GM19452 (cell line): ENCODE measurements around the gene OTUD1.

Experiments used
- ATAC-seq: cut with Tn5 transposase; IDR thresholded peaks from one replicate; pipeline ENCODE4 v1.9.1; 2021; ENCODE audit not compliant: unreplicated experiment

OTUD1 gene

DNA sequence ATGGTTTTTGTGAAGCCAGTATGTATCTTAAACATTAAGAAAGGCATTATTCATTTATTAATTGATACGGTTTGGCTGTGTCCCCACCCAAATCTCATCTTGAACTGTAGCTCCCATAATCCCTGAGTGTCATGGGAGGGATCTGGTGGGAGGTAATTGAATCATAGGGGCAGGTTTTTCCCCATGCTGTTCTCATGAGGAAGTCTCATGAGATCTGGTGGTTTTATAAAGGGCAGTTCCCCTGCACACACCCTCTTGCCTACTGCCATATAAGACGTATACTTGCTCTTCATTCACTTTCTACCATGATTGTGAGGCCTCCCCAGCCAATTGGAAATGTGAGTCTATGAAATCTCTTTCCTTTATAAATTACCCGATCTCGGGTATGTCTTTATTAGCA is 28.1 kb downstream of the OTUD1 start:
- no peak for ATAC-seq

DNA sequence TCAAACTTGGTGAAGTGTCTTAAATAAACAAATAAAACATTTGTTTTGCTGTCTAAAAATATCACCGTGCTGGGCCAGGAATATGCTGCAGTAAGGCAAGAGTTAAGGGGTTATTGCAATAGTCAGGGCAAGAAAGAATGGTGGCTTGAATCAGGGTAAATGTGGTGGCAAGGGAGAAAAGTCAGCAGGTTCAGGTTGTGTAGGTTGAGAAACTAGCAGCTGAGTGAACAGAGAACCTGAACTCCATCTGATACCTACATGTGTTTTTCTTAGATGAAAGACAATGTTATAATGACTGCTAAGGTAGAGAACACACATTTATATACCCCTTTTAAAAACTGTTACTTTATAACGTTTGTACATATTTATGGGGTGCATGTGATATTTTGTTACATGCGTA is 28.7 kb downstream of the OTUD1 start:
- ATAC-seq: no peak

GRCh38 chr10:23469596-23470237 is 30.8 kb downstream of the OTUD1 start:
- ATAC-seq: no peak

DNA sequence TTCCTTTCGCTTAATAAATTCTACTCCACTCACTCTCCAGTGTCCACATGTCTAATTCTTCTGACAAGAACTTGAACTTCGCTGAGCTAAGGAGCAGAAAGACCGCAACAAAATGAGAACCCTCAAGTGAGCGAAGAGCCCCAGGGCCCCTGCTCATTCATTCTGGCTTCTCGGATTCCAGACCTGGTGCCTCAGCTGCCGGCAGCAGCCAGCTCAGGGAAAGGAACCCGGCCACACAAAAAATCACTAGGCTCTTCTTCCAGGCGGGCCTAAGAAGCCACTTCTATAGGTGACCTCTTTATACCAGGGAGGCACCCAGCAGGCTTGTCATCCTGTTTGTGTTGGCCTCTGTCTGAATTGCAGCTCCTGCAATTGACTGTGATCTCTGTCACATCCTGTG is 33.3 kb downstream of the OTUD1 start:
- ATAC-seq: no peak

DNA sequence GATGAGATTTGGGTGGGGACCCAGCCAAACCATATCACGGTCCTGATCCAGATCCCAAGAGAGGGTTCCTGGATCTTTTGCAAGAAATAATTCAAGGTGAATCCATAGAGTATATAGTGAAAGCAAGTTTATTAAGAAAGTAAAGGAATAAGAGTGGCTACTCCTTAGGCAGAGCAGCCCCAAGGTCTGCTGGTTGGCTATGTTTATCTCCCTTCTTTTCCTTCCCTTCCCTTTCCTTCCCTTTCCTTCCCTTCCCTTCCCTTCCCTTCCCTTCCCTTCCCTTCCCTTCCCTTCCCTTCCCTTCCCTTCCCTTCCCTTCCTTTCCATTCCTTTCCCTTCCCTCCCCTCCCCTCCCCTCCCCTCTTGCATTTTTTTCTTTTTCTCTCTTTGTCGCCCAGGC is 35.2 kb downstream of the OTUD1 start:
- no peak for ATAC-seq

- ATAC-seq: no peak
Observed at GRCh38 chr10:23474626-23475025, 35.8 kb downstream of the OTUD1 start.

- ATAC-seq: no peak
Observed at GRCh38 chr10:23478570-23478969, 39.7 kb downstream of the OTUD1 start.

GRCh38 chr10:23479798-23480473 is 41.1 kb downstream of the OTUD1 start:
- ATAC-seq: no peak

DNA sequence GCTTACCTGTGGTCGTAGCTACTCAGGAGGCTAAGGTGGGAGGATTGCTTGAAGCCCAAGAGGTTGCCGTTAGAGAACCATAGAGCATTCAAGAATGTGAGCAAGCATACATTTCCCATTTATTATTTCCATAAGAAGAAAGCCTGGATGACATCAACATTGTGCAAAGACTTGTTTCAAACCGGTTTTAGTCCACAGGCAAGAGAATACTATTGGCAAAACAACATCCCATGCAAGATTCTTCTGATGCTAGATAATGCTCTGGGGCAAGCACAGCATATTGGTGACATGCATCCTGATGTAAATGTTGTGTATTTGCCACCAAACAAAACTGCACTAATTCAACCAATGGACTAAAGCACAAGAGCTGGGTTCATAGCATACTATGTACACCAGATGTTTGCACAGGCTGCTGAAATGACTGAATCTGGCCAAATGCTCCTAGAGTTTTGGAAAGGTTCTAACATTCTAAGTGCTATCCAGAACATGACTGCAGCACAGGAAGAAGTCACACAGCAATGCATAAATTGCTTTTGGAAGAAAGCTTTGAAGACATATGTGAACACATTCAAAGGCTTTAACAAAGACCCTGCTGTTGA is 42.6 kb downstream of the OTUD1 start:
- no peak for ATAC-seq

DNA sequence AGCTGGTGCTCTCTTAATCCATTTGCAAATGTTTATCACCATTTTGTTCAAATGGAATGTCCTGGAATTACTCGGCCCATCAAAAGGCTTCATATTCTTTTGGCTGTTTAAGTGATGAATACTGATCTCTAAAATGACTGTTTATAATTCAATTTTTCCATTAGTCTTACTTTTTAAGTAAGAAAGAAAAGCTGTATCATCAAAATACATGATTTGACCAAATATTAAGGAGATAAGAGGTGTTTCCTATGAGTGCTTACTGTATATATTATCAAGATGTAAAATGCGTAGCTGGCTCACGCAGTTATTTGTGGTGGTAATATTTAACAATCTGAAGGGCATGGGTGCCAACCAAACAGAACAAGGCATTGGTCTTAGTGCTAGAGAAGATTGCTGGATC is 51.2 kb downstream of the OTUD1 start:
- no peak for ATAC-seq
